Suprapubic skin (tissue), 3 donors: ENCODE data around the gene HTR2C.

Experiments
- CTCF ChIP-seq, 2 donors: fragments of 200-600 bp in 1 of 2; fragments of 450-650 bp in 1 of 2; sonication (generic) in 1 of 2; IDR thresholded peaks; one replicate each; pipeline ENCODE4 v1.5.1; 2016 to 2019; ENCODE audit warnings: antibody characterized with exemption in 2 of 2, mild to moderate bottlenecking in 1 of 2, moderate library complexity in 1 of 2
- POLR2A ChIP-seq, 2 donors: fragments of 450-650 bp; IDR thresholded peaks; one replicate each; pipeline ENCODE4 v1.6.1; 2017; ENCODE audit warnings: antibody characterized with exemption in 2 of 2, mild to moderate bottlenecking in 2 of 2, moderate library complexity in 2 of 2

- TF ChIP-seq CTCF (IDR thresholded peaks at IDR 0.05) (no peak), POLR2A (IDR thresholded peaks at IDR 0.05) (no peak)
Observed at GRCh38 chrX:114580336-114580735, 3.5 kb upstream of the HTR2C start.
